Measurements from ENCODE around the gene MOK. TPM values are rescaled to one million over a fixed set of nuclear protein-coding genes. Genes with fewer than 3 reads are reported as not detected.

The MOK gene
- total RNA-seq, 1 donor from 2014 or later, result 38.7 TPM

- no peaks in the 10 kb centered on the region for H3K27me3 Mint-ChIP-seq
- H3K27ac Mint-ChIP-seq, result no peak overlapping the region
- DNase-seq (ENCODE audit: low spot score, unreplicated experiment), result no peak
- H3K9me3 Mint-ChIP-seq (ENCODE audit: low read depth), result no peaks in the 10 kb centered on the region
- no peak for TF ChIP-seq CTCF (IDR thresholded peaks at IDR 0.05; ENCODE audit: unreplicated experiment)
- no peaks in the 10 kb centered on the region for H3K4me1 Mint-ChIP-seq (ENCODE audit: low read depth)
- H3K36me3 Mint-ChIP-seq (ENCODE audit: insufficient read depth), result no peaks in the 10 kb centered on the region
- H3K4me3 Mint-ChIP-seq (ENCODE audit: low read depth), result no peak overlapping the region
Measured at GRCh38 chr14:102238131-102238530, 66.8 kb downstream of the MOK start.

- H3K27me3 Mint-ChIP-seq, result no peaks in the 10 kb centered on the region
- no peak for TF ChIP-seq CTCF (IDR thresholded peaks at IDR 0.05; ENCODE audit: unreplicated experiment)
- no peaks in the 10 kb centered on the region for H3K4me1 Mint-ChIP-seq (ENCODE audit: low read depth)
- H3K27ac Mint-ChIP-seq, result no peak overlapping the region
- DNase-seq (ENCODE audit: low spot score, unreplicated experiment), result no peak
- no peaks in the 10 kb centered on the region for H3K9me3 Mint-ChIP-seq (ENCODE audit: low read depth)
- no peak overlapping the region for H3K4me3 Mint-ChIP-seq (ENCODE audit: low read depth)
- H3K36me3 Mint-ChIP-seq (ENCODE audit: insufficient read depth), result no peaks in the 10 kb centered on the region
Measured at GRCh38 chr14:102236026-102236425, 68.9 kb downstream of the MOK start.

- peak; percentile 85 for TF ChIP-seq CTCF (IDR thresholded peaks at IDR 0.05; ENCODE audit: unreplicated experiment)
- no peaks in the 10 kb centered on the region for H3K4me1 Mint-ChIP-seq (ENCODE audit: low read depth)
- peaks cover 3% of the 10 kb centered on the region for H3K36me3 Mint-ChIP-seq (ENCODE audit: insufficient read depth)
- H3K4me3 Mint-ChIP-seq (ENCODE audit: low read depth), result no peak overlapping the region
- H3K9me3 Mint-ChIP-seq (ENCODE audit: low read depth), result no peaks in the 10 kb centered on the region
- peak; percentile 70 for DNase-seq (ENCODE audit: low spot score, unreplicated experiment)
- no peaks in the 10 kb centered on the region for H3K27me3 Mint-ChIP-seq
- H3K27ac Mint-ChIP-seq, result no peak overlapping the region
Measured at GRCh38 chr14:102235275-102235897, 69.6 kb downstream of the MOK start.

- Mint-ChIP-seq H3K4me1 (ENCODE audit: low read depth) (no peaks in the 10 kb centered on the region), H3K4me3 (ENCODE audit: low read depth) (no peak overlapping the region), H3K27me3 (no peaks in the 10 kb centered on the region), H3K36me3 (ENCODE audit: insufficient read depth) (peaks cover 3% of the 10 kb centered on the region), H3K9me3 (ENCODE audit: low read depth) (no peaks in the 10 kb centered on the region), H3K27ac (no peak overlapping the region)
- no peak for DNase-seq (ENCODE audit: low spot score, unreplicated experiment)
- no peak for TF ChIP-seq CTCF (IDR thresholded peaks at IDR 0.05; ENCODE audit: unreplicated experiment)
Measured at GRCh38 chr14:102234331-102235264, 70.4 kb downstream of the MOK start.

- Mint-ChIP-seq H3K27me3 (no peaks in the 10 kb centered on the region), H3K27ac (no peak overlapping the region), H3K4me3 (ENCODE audit: low read depth) (no peak overlapping the region), H3K9me3 (ENCODE audit: low read depth) (no peaks in the 10 kb centered on the region), H3K36me3 (ENCODE audit: insufficient read depth) (peaks cover 5% of the 10 kb centered on the region), H3K4me1 (ENCODE audit: low read depth) (no peaks in the 10 kb centered on the region)
- DNase-seq (ENCODE audit: low spot score, unreplicated experiment), result no peak
- no peak for TF ChIP-seq CTCF (IDR thresholded peaks at IDR 0.05; ENCODE audit: unreplicated experiment)
Measured at GRCh38 chr14:102233081-102233480, 71.9 kb downstream of the MOK start.

Measured in progenitor cell of endocrine pancreas (in vitro differentiated cells).